Activated naive CD8-positive, alpha-beta T cell (primary cell): Measurements from ENCODE around the gene NLGN4Y.

ENCODE experiments used
- H3K27ac Mint-ChIP-seq: one replicate; pipeline ENCODE4 v1.8.0; 2021; ENCODE audit warnings: mixed read lengths
- H3K27me3 Mint-ChIP-seq: one replicate; pipeline ENCODE4 v1.8.0; 2021; ENCODE audit warnings: mixed read lengths
- H3K36me3 Mint-ChIP-seq: one replicate; pipeline ENCODE4 v1.8.0; 2021; ENCODE audit warnings: mixed read lengths
- H3K4me1 Mint-ChIP-seq: one replicate; pipeline ENCODE4 v1.8.0; 2021; ENCODE audit warnings: low read depth, mixed read lengths
- H3K4me3 Mint-ChIP-seq: one replicate; pipeline ENCODE4 v1.8.0; 2021; ENCODE audit warnings: mild to moderate bottlenecking, mixed read lengths
- H3K9me3 Mint-ChIP-seq: one replicate; pipeline ENCODE4 v1.8.0; 2021; ENCODE audit warnings: low read depth, mixed read lengths

The NLGN4Y gene

GRCh38 chrY:14618513-14618912 is 94.2 kb downstream of the NLGN4Y start:
- Mint-ChIP-seq H3K9me3 (peaks cover 3% of the 10 kb centered on the region), H3K27me3 (no peaks in the 10 kb centered on the region), H3K36me3 (no peaks in the 10 kb centered on the region)

DNA sequence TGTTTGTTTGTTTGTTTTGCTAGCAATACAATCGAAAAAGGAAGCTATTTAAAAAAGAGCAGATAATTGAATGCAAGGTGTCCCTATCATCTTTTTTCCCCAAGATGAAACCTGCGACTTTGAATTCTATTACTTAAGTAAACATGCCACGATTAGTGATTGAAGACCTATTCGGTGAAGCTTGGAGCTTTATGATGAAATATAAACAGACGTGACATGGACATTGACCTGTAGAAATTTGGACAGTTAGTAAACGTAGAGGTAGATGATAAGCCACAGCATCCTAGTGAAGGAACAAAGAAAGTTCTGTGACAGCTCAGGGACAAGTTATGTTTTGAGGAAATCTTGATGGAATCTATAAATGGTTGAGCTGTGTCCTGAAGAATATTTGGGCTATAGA is 103.9 kb downstream of the NLGN4Y start:
- Mint-ChIP-seq H3K27ac (no peak overlapping the region), H3K36me3 (no peaks in the 10 kb centered on the region), H3K4me3 (no peak overlapping the region), H3K4me1 (no peaks in the 10 kb centered on the region), H3K27me3 (no peaks in the 10 kb centered on the region), H3K9me3 (no peaks in the 10 kb centered on the region)

More at GRCh38 chrY:14618513-14618912, 94.2 kb downstream of the NLGN4Y start:
- Mint-ChIP-seq H3K27ac (no peak overlapping the region), H3K4me1 (no peaks in the 10 kb centered on the region), H3K4me3 (no peak overlapping the region)

- no peak overlapping the region for H3K27ac Mint-ChIP-seq
- H3K4me3 Mint-ChIP-seq = no peak overlapping the region
- no peaks in the 10 kb centered on the region for H3K27me3 Mint-ChIP-seq
- H3K4me1 Mint-ChIP-seq = no peaks in the 10 kb centered on the region
- H3K36me3 Mint-ChIP-seq = no peaks in the 10 kb centered on the region
- H3K9me3 Mint-ChIP-seq = no peaks in the 10 kb centered on the region
These were observed 107.3 kb downstream of the NLGN4Y start for GRCh38 chrY:14631676-14632075.

DNA sequence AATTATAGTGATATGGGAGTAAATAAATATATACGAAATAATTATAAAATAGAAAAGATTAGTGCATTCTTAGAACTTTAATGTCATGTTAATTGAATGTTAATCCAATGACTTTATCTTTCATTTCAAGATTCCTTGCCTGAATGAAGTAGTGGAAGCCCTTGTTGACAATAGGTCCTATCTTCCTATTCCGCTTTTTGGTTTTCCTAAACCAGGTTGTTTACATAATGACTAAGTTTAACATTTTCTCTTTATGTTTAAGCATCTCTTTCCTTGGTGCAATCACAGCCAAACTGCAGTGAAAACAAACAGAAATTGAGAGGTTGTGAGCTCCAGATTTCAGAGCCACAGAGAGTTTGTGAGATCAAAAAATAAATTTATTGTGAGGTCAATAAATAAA is 109.4 kb downstream of the NLGN4Y start:
- Mint-ChIP-seq H3K4me1 (no peaks in the 10 kb centered on the region), H3K4me3 (no peak overlapping the region), H3K27ac (no peak overlapping the region), H3K9me3 (no peaks in the 10 kb centered on the region), H3K36me3 (no peaks in the 10 kb centered on the region), H3K27me3 (no peaks in the 10 kb centered on the region)

DNA sequence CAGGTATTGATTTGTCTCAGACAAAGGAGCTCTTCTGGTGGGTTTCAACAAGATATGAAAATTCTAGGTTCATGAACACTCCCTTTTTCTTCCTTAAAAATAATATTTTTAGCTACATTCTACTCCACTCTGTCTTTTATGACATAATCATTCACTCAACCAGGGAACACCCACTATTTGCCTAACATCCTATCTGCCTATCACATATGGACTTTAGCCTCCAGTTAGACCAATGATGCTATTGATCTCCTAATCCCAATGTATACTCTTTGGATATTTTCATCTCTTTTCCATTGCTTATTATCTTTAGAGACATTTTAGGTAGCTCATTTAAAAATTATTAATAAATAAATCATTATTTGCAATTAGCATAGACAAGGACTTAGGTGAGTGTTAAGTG is 110.6 kb downstream of the NLGN4Y start:
- H3K4me1 Mint-ChIP-seq = no peaks in the 10 kb centered on the region

GRCh38 chrY:14637551-14637950 is 113.2 kb downstream of the NLGN4Y start:
- Mint-ChIP-seq H3K27ac (no peak overlapping the region), H3K36me3 (no peaks in the 10 kb centered on the region), H3K27me3 (no peaks in the 10 kb centered on the region), H3K4me1 (no peaks in the 10 kb centered on the region), H3K4me3 (no peak overlapping the region), H3K9me3 (no peaks in the 10 kb centered on the region)

More for the DNA sequence above, 110.6 kb downstream of the NLGN4Y start:
- Mint-ChIP-seq H3K9me3 (no peaks in the 10 kb centered on the region), H3K4me3 (no peak overlapping the region), H3K36me3 (no peaks in the 10 kb centered on the region), H3K27ac (no peak overlapping the region), H3K27me3 (no peaks in the 10 kb centered on the region)

- no peaks in the 10 kb centered on the region for H3K4me1 Mint-ChIP-seq
- no peaks in the 10 kb centered on the region for H3K36me3 Mint-ChIP-seq
- no peaks in the 10 kb centered on the region for H3K9me3 Mint-ChIP-seq
These were observed 117.5 kb downstream of the NLGN4Y start for GRCh38 chrY:14641853-14642252.

DNA sequence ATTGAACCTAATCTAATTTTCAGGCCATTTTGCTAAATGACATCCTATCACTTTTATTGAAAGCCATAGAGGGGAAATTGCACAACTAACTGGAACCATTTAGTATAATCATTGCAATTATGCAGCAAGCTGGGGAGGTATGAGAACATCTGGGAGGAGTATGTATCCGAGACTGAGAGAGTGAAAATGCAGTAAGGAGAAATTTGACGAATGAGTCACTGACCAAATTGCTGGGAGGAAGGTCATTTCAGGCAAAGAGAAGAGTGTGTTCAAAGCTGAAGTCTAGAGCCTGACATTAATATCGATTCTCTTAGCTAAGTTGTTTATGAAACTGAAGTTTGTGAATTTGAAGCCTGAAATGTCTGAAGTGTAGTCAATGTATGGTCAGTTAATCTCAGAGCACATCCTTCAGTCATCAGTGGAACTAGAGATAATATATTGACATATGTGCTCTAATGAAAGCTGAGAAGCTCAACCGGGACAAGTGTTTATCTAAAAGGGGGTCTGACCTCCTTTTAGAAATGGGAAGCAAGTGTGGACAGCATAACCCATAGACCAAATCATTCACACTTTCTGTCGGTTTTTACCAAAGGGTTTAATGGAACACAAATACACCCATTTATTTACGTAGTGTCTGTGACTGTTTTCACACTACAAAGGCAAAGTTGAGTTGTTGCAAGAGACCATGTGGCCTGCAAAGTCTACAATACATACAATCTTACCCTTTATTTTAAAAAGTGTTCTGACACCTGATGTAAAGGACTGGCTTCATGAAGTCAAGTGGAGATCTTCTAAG is 120.0 kb downstream of the NLGN4Y start:
- no peaks in the 10 kb centered on the region for H3K27me3 Mint-ChIP-seq
- H3K4me1 Mint-ChIP-seq = no peaks in the 10 kb centered on the region
- no peaks in the 10 kb centered on the region for H3K9me3 Mint-ChIP-seq
- H3K27ac Mint-ChIP-seq = no peak overlapping the region
- no peak overlapping the region for H3K4me3 Mint-ChIP-seq
- no peaks in the 10 kb centered on the region for H3K36me3 Mint-ChIP-seq

More at GRCh38 chrY:14641853-14642252, 117.5 kb downstream of the NLGN4Y start:
- no peak overlapping the region for H3K4me3 Mint-ChIP-seq
- no peak overlapping the region for H3K27ac Mint-ChIP-seq
- H3K27me3 Mint-ChIP-seq = no peaks in the 10 kb centered on the region

GRCh38 chrY:14679181-14679580 is 154.9 kb downstream of the NLGN4Y start:
- Mint-ChIP-seq H3K36me3 (no peaks in the 10 kb centered on the region), H3K4me1 (no peaks in the 10 kb centered on the region), H3K4me3 (no peak overlapping the region), H3K27me3 (no peaks in the 10 kb centered on the region), H3K9me3 (no peaks in the 10 kb centered on the region), H3K27ac (no peak overlapping the region)

DNA sequence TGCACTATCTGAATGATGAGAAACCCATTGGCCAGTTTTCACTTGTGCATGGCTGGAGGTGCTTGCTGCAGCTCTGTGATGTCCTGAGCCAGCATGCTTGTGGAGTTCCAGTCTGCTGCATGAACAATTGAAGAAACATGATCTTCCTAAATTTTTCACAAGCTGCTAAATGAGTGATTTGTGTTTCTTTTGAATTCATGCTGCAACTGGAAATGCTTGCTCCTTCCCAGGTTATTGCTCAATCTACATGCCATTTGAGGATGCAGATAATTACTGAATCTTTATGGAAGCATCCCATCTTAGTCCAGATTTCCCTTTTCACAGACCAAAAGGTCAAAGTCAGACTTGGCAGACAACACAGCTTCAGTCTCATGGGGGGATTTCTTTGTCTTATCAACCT is 170.2 kb downstream of the NLGN4Y start:
- Mint-ChIP-seq H3K9me3 (peaks cover under 1% of the 10 kb centered on the region), H3K36me3 (no peaks in the 10 kb centered on the region), H3K4me3 (no peak overlapping the region), H3K4me1 (no peaks in the 10 kb centered on the region), H3K27me3 (no peaks in the 10 kb centered on the region), H3K27ac (no peak overlapping the region)

DNA sequence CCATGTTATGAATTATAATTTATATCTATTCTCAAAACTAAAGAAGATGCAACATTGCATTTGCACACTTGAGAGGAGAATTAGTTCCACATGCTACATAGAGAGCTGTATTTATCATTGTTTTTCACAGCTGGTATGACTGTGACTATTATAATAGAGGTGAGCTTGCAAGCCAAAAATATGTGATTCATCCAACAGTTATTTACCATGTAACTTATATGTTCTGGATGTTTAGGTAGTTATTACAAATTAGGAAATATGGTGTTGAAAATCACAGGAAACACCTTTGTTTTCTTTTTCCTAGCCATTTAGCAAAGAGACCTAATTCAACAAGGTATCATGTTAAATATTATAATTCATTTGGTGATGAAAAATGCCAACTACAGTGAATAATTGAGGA is 183.8 kb downstream of the NLGN4Y start:
- Mint-ChIP-seq H3K27ac (no peak overlapping the region), H3K4me1 (no peaks in the 10 kb centered on the region), H3K27me3 (no peaks in the 10 kb centered on the region), H3K4me3 (no peak overlapping the region), H3K9me3 (peaks cover 7% of the 10 kb centered on the region), H3K36me3 (no peaks in the 10 kb centered on the region)

DNA sequence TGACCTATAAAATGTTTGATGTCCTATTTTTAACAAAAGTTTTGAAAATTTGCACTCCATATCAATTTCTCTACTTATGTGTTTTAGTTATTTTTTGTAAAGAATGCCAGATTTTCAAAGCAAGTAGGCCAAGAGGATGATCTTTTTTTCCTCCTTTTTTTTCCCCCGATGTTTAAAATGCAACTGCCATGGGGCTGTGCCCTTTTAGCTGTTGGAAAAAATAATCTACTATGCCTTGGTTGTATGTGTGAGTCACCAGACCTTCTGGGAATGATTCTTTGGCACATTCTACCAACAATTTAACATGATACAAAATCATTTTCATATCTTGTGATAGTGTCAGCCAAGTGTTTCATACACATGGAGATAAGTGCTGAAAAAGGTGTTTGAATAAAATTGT is 217.3 kb downstream of the NLGN4Y start:
- Mint-ChIP-seq H3K9me3 (no peaks in the 10 kb centered on the region), H3K4me3 (no peak overlapping the region), H3K27me3 (no peaks in the 10 kb centered on the region), H3K36me3 (no peaks in the 10 kb centered on the region), H3K27ac (no peak overlapping the region), H3K4me1 (no peaks in the 10 kb centered on the region)

DNA sequence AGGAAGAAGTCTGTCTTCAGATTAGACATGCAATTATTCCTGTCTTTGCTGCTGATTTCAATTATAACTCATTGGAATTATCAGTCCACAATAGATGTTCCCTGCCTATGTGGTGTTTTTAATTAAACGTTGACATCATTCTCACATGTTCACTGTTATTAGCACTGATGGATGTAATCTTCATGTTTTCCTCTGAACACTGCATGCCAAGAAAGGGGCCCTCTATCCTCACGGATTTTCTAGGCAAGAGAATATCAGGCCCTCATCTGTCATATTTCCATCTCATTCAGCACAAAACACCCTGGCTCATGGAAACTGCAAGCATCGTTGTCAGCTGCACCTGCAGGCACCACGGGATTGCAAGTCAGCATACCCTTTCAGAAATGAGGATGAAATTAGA is 224.0 kb downstream of the NLGN4Y start:
- Mint-ChIP-seq H3K4me3 (no peak overlapping the region), H3K9me3 (peaks cover 3% of the 10 kb centered on the region), H3K27ac (no peak overlapping the region), H3K4me1 (no peaks in the 10 kb centered on the region), H3K27me3 (no peaks in the 10 kb centered on the region), H3K36me3 (no peaks in the 10 kb centered on the region)

GRCh38 chrY:14755571-14755970 is 231.2 kb downstream of the NLGN4Y start:
- H3K9me3 Mint-ChIP-seq = no peaks in the 10 kb centered on the region
- H3K36me3 Mint-ChIP-seq = no peaks in the 10 kb centered on the region
- H3K27me3 Mint-ChIP-seq = no peaks in the 10 kb centered on the region
- no peak overlapping the region for H3K4me3 Mint-ChIP-seq
- no peaks in the 10 kb centered on the region for H3K4me1 Mint-ChIP-seq
- H3K27ac Mint-ChIP-seq = no peak overlapping the region

DNA sequence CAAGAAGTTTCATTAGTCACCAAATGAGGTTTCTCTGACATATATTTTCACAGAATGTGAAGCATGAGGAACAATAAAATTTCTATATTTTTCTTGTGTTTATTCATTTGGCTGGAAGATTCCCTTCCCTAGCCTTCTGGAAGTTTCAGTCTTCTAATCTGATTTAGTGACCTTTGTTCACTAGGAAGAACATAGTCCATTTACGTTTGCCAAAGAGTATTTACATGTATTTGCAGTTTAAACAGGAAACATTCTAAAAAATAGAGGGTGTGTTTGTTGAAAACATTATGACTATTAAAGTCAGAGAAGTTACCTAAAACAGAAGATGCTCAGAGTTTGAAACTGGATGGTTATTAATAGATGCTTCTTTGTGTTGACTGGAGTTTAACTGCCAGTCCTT is 238.6 kb downstream of the NLGN4Y start:
- H3K36me3 Mint-ChIP-seq = no peaks in the 10 kb centered on the region
- no peak overlapping the region for H3K27ac Mint-ChIP-seq
- H3K4me1 Mint-ChIP-seq = no peaks in the 10 kb centered on the region
- no peak overlapping the region for H3K4me3 Mint-ChIP-seq
- H3K27me3 Mint-ChIP-seq = no peaks in the 10 kb centered on the region
- no peaks in the 10 kb centered on the region for H3K9me3 Mint-ChIP-seq

DNA sequence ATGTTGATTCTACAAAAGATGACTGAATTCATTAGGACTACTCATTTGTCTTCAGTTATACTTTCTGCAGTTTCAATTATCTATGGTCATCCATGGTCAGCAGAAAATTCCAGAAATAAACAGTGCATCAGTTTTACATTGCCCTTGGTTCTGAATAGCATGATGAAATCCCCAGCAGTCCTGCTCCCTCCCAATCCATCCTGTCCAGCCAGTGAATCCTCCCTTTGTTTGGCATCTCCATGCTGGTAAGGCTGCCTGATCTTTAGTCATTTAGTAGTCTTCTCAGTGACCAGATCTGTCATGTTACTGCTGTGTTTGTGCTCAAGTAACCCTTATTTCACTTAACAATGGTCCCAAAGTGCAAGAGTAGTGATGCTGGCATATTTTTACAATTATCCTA is 239.3 kb downstream of the NLGN4Y start:
- H3K36me3 Mint-ChIP-seq = no peaks in the 10 kb centered on the region
- no peaks in the 10 kb centered on the region for H3K4me1 Mint-ChIP-seq
- no peak overlapping the region for H3K4me3 Mint-ChIP-seq
- no peaks in the 10 kb centered on the region for H3K9me3 Mint-ChIP-seq
- no peaks in the 10 kb centered on the region for H3K27me3 Mint-ChIP-seq
- H3K27ac Mint-ChIP-seq = no peak overlapping the region
